ENCODE results near the gene AP2B1.

DNA sequence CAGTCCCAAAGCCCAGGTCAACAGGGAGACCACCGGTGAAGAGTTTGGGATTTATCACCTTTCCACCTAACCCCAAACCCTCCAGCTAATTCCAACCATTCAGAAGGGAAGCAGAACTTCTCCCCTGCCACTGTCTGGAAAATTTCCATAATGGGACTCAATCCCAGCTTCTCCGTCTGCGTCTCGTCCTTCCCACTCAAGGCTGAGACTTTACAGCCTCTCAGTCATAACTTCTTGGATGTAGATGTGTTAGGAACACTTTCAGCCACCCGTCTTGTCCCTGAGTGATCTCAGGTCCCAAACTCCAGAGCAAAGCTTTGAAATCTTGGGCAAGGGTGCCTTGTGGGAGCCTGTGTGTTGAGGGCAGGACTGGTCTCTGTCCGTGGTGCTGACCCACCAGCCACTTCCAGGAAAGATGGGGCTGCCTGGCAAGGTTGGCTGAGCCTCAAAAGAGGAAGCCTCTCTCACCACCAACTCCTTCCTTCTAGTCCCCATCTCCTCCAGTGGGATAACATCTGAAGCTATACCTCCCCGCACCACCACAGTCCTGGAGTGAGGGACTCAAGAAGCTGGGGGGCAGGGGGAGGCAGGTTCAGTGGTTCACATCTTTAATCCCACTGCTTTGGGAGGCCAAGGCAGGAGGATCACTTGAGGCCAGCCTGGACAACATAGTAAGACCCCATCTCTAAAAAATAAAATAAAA is 156.7 kb downstream of the AP2B1 start:
- TF ChIP-seq, protein P1, sequence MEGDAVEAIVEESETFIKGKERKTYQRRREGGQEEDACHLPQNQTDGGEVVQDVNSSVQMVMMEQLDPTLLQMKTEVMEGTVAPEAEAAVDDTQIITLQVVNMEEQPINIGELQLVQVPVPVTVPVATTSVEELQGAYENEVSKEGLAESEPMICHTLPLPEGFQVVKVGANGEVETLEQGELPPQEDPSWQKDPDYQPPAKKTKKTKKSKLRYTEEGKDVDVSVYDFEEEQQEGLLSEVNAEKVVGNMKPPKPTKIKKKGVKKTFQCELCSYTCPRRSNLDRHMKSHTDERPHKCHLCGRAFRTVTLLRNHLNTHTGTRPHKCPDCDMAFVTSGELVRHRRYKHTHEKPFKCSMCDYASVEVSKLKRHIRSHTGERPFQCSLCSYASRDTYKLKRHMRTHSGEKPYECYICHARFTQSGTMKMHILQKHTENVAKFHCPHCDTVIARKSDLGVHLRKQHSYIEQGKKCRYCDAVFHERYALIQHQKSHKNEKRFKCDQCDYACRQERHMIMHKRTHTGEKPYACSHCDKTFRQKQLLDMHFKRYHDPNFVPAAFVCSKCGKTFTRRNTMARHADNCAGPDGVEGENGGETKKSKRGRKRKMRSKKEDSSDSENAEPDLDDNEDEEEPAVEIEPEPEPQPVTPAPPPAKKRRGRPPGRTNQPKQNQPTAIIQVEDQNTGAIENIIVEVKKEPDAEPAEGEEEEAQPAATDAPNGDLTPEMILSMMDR (IDR thresholded peaks at IDR 0.05): no peak
- no peak for TF ChIP-seq POLR2A (IDR thresholded peaks at IDR 0.05)

All from lower leg skin (tissue), 3 donors.